ENCODE results near the gene EVPLL. TPM values are rescaled to one million over a fixed set of nuclear protein-coding genes. Genes with fewer than 3 reads are reported as not detected.

Gene EVPLL
- total RNA-seq, 2 donors from 2014 or later = not detected

- H3K27ac ChIP-seq = peak overlapping the region in 3 of 4 donors; percentile 52 to 86 (median 73)
- TF ChIP-seq POLR2A (IDR thresholded peaks at IDR 0.05) (no peak), CTCF (IDR thresholded peaks at IDR 0.05) (no peak)
- peaks cover 13% of the 10 kb centered on the region for H3K4me1 ChIP-seq
- DNase-seq (no peak), ATAC-seq (no peak)
- intact Hi-C loops (cut with DNase I) = no loop called here
- H3K9me3 ChIP-seq = no peaks in the 10 kb centered on the region
- H3K4me3 ChIP-seq = peak overlapping the region; percentile 29 to 57
- H3K36me3 ChIP-seq (replicated peaks in 1 of 2; ENCODE audit: insufficient read depth in 1 of 2, low read depth in 2 of 2) = no peaks in the 10 kb centered on the region
- 56 to 63% methylated on average over 15 of the region's 15 CpGs for WGBS, 2 donors
- no peaks in the 10 kb centered on the region for H3K27me3 ChIP-seq
These were observed 15.5 kb upstream of the EVPLL start for GRCh38 chr17:18361837-18362697.

GRCh38 chr17:18362698-18363100 lies 14.9 kb upstream of the EVPLL start:
- peaks cover 13% of the 10 kb centered on the region for H3K4me1 ChIP-seq
- peak overlapping the region; percentile 50 to 86 (median 62) for H3K27ac ChIP-seq
- no peaks in the 10 kb centered on the region for H3K9me3 ChIP-seq
- ATAC-seq (peak; percentile 20), DNase-seq (peak; percentile 68 to 84 (median 77))
- no peaks in the 10 kb centered on the region for H3K27me3 ChIP-seq
- TF ChIP-seq CTCF (IDR thresholded peaks at IDR 0.05) (no peak), POLR2A (IDR thresholded peaks at IDR 0.05) (no peak)
- 2 to 4% methylated on average over 9 to 14 of the region's 14 CpGs for WGBS, 2 donors
- H3K4me3 ChIP-seq = peak overlapping the region; percentile 29 to 57
- intact Hi-C loops (cut with DNase I) = no loop called here
- no peaks in the 10 kb centered on the region for H3K36me3 ChIP-seq (replicated peaks in 1 of 2; ENCODE audit: insufficient read depth in 1 of 2, low read depth in 2 of 2)

GRCh38 chr17:18363101-18364049 lies 14.2 kb upstream of the EVPLL start, which contains the start of gene SHMT1:
Gene SHMT1, minus strand, starts transcription at chr17:18363550. Its CDS starts 7,569 bp downstream, at chr17:18355981.
- WGBS, 2 donors = 0% methylated on average over 27 to 61 of the region's 76 CpGs
- H3K27ac ChIP-seq = peak within 1 kb of the TSS; percentile 50 to 86 (median 62)
- intact Hi-C loops (cut with DNase I) = no loop called here
- H3K36me3 ChIP-seq (replicated peaks in 1 of 2; ENCODE audit: insufficient read depth in 1 of 2, low read depth in 2 of 2) = no peaks in the 10 kb centered on the region
- DNase-seq (peak; percentile 95 to 98 (median 96)), ATAC-seq (peak; percentile 100)
- peak within 1 kb of the TSS; percentile 29 to 57 for H3K4me3 ChIP-seq
- H3K9me3 ChIP-seq = no peaks in the 10 kb centered on the region
- H3K4me1 ChIP-seq = peaks cover 13% of the 10 kb centered on the region
- no peaks in the 10 kb centered on the region for H3K27me3 ChIP-seq
- TF ChIP-seq CTCF (IDR thresholded peaks at IDR 0.05) (no peak), POLR2A (IDR thresholded peaks at IDR 0.05) (peak; percentile 42 to 73 (median 59))

- peak overlapping the region in 1 of 4 donors; percentile 86 for H3K27ac ChIP-seq
- H3K4me3 ChIP-seq = no peak overlapping the region
- intact Hi-C loops (cut with DNase I) = no loop called here
- ATAC-seq (no peak), DNase-seq (no peak)
- H3K27me3 ChIP-seq = no peaks in the 10 kb centered on the region
- H3K4me1 ChIP-seq = peaks cover 13% of the 10 kb centered on the region
- 73 to 81% methylated on average over 6 of the region's 6 CpGs for WGBS, 2 donors
- no peaks in the 10 kb centered on the region for H3K9me3 ChIP-seq
- no peak for TF ChIP-seq POLR2A (IDR thresholded peaks at IDR 0.05)
- TF ChIP-seq CTCF (IDR thresholded peaks at IDR 0.05) = no peak
- H3K36me3 ChIP-seq (replicated peaks in 1 of 2; ENCODE audit: insufficient read depth in 1 of 2, low read depth in 2 of 2) = no peaks in the 10 kb centered on the region
These were observed 13.4 kb upstream of the EVPLL start for GRCh38 chr17:18364166-18364565.
